HG02884 (cell line): Measurements from ENCODE around the gene PIRT.

Experiments
- ATAC-seq: cut with Tn5 transposase; IDR thresholded peaks from one replicate; pipeline ENCODE4 v1.9.1; 2021; ENCODE audit warnings: mild to moderate bottlenecking, moderate library complexity; ENCODE audit not compliant: unreplicated experiment

Gene PIRT

DNA sequence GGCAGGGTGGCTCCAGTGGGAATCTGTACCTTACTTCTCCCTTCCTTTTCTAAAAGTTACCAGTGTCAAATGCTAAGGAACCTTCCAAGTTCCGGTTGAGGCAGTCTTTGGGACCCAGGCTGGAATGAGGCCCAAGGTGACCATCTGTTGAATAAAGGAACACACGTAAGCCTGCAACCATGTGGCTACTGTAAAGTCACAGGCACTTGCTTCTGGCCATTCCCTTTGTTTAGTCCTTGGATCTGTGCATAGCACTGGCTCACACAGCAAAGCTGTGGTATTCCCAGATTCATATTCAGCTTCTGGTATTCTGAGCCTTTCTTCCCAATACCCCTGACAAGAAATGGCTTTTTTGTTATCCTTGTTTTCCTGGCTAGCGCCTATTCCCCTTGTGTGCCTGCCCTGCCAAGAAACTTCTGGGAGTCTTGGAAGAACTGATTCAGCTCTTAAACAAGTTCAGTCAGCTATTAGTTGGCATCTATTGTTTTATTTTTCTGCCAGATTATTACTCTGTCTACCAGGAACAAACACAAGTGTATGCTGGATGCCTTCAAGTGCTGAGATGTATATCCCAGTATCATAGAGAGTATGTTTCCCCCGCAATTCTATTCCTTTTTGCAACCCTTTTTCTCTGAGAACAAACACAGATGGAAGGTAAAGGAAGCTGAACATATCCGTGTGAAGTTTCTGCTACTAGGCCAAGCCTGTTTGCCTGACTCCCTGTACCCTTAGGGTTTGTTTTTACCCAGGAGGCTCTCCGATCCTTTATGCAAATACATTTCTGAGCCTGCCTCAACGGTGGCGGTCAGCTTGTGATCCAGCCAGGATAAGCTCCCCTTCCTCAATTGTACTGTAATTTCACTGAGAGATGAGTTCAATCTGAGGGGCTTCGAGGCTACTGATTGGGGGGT, 47.1 kb downstream of the PIRT start:
- no peak for ATAC-seq

DNA sequence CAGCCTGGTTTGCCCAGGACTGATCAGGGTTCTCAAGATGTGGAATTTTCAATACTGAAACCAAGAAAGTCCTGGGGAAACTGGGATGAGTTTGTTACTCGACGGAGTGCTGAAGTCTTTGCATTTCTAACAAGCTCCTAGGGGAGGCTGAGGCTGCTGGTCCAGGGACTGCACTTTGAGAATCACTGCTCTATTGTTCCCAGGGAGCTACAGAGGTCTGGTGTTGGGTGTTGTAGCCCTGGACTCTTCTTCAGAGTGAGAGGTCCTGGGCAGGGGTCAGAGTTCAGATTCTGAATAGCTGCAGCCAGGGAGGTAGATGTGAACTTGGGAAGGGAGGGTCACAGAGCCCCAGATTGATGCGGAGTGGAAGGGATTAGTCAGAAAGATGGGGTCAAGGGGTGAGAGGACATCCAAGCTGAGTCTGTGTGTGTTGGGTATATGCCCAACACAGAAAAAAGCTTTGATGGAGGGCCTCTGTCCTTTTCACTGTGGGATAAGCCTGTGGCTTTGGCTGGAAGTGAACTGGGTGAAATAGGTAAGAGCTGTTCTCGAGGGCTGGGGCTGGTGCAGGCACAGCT, 48.1 kb downstream of the PIRT start:
- no peak for ATAC-seq

DNA sequence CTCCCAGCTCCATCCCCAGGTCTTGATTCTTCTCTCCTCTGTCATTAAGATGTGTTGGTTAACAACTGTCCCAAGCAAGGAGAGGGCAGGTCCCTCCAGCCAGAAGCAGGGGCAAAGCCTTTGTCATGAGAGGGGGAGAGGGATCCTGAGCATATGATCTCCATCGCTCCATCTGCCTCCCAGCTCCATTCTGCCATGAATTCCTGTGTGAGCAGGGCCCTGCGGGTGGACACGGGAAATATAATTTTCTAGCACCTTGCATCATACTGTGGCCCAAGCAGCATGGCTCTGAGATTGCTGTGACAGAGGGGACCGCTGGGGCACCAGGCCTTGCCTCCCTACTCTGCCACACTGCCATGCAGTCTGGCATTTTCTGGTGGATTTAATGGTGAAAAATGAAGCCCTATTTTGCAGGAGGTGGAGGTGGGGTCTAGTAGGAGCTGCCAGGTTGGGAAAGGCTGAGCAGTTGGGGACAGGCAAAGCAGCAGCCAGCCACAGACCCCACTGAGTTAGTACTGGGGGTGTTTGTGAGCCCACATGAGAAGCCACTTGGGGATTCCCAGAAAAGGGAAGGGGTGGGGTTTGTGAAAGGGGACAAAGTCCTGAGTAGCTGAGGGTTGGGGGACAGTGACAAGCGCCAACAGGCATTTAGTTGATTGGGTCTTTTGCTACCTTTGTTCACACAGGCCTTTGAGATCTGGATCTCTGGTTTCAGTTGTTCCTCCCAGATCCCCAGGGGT, 50.4 kb downstream of the PIRT start:
- ATAC-seq: no peak

DNA sequence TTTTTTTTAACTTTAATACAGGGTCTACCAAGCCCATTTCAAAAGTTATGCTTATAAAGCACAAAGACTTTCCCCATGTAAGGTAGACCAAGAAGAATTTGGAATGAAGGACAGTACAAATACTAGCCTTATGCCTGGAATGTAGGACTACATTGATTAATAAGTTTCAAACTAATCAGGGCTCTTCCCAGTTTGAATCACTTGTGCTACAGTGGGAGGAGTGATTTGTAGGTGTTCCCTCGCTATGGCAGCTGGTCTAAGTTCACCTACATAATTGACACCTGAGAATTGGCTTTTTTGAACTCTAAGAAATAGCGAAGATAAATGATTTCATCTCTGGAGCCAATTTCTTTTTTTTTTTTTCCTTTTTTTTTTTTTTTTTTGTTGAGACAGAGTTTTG, 52.6 kb downstream of the PIRT start:
- no peak for ATAC-seq

DNA sequence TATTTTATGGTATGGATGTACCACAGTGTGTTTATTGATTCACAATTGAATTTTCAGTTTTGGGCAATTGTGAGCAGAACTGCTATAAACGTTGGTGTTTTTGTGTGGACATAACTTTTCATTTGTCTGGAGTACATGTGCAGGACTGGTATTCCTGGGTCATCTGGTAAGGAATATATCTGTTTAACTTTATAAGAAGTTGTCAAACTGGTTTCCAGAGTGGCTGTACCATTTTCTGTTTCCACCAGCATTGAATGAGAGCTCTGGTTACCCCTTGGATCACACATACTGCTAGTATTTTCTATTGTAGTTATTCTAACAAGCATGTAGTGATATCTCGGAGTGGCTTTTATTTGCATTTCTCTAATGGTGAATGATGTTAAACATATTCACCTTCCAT, 58.3 kb downstream of the PIRT start:
- ATAC-seq: no peak

DNA sequence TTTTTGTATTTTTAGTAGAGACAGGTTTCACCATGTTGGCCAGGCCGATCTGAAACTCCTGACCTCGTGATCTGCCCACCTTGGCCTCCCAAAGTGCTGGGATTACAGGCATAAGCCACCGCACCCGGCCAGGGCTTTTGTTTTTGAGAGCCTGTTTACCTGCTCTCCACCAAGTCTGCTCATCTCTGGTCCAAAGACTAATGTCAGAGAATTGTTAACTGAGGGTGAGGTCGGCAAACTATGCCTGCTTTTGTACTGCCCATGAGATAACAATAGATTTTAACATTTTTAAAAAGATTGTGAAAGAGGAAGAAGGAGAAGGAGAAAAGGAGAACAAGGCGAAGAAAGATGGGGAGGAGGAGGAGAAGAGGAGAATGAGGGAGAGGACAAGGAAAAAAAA, 60.0 kb downstream of the PIRT start:
- ATAC-seq: no peak

DNA sequence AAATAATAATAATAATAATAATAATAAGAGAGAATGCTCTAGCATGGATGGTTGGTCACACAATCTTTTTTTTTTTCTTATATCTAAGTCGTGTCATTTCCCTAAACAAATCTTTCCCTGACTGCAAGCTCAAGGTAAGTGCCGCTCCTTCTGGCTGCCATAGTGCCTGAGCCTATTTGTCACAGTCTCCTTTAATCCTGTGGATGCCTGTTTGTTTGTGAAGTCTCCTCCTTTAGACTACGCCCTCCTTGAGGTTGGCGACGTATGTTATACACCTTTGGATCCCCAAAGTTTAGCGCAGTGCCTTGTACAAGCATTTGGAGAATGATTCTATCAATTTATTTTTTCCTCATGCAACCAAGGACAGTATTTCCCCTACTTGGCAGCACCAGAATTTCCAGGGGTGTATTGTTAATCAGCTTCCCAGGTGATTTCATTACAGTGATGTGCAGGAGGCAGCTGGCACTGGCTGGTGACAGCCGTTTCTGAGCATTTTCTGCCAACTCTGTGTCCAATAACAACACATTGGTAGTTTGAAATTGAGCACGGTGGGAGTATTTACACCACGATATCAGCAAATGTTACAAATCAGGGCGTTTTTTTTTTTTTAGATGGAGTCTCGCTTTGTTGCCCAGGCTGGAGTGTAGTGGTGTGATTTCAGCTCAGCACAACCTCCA, 60.6 kb downstream of the PIRT start:
- no peak for ATAC-seq

DNA sequence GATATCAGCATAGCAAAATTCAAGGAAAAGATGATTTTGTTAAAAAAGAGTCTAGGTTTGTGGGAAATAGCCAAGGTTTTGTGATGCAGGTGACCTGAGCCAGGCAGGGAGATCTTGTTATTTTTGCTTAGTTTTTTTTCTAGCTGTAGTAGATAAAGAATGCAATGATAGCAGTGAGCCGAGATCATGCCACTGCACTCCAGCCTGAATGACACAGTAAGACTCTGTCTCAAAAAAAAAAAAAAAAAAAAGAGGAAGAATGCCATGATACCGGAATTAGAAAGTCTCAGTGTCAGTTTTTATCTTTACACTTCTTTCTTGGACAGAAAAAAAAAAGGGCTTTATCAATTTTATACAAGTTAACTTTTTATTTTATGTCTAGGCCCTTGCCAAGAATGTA, 61.5 kb downstream of the PIRT start:
- ATAC-seq: no peak

DNA sequence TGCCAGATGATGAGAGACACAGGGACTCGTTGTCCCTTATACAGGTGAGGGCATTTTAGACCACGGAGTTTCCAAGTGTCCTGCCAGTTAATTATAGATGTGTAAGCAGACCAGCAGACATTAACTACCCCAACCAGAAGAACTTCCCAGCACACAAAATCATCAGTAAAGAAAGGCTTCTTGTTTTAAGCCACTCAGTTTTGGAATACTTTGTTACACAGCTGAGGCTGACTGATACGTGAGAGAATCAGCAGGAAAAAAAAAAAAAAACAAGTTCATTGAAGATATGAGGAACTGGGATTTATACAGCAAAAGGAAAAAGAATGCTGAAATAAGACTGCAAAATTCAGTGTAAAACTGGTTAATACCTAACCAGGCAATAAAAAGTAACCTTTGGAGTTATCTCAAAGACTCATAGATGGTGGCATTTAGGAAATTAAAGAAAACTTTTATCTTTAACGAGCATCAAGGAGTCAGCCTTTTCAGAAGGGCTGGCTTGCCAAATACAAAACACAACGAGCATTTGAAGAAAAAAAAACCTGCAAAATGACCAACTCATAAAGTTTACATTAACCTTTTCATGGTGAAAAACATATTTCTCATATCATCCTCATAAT, 62.0 kb downstream of the PIRT start:
- ATAC-seq: no peak

DNA sequence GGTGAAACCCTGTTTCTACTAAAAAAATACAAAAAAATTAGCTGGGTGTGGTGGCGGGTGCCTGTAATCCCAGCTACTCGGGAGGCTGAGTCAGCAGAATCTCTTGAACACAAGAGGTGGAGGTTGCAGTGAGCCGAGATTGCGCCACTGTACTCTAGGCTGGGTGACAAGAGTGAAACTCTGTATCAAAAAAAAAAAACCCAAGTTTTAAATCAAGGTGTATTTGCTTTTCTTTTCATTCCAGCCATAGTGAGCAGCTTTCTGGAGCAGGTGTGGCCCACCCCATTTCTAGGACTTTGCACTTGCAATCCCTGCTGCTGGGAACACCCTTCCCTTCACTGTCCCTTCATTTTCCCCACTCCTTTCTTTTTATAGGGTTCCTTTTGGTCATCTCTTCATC, 62.8 kb downstream of the PIRT start:
- no peak for ATAC-seq

DNA sequence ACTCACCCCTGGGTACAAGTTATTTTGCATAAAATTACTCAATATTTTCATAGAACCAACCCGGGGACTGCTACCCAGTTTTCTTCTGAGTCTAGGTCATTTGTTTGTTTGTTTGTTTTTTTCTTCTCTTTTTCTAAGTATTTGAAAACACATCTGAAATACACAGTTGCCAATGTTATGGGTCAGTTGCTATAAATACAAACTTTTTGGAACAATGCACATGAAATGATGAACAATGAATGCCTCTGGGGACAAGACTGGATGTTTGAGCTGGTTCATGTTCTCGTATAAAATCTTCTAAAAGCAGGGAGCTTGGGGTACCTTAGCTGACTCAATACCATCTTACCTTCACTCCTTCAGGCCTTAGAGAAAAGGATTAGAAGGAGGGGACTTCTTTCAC, 64.5 kb downstream of the PIRT start:
- ATAC-seq: no peak
